Measurements from ENCODE around the gene LOXL4.
"Not testable (repeated sequence)": the region's sequence is repeated elsewhere in the genome, so short reads cannot be mapped to it uniquely, and the experiment has no call there.

Gene LOXL4

DNA sequence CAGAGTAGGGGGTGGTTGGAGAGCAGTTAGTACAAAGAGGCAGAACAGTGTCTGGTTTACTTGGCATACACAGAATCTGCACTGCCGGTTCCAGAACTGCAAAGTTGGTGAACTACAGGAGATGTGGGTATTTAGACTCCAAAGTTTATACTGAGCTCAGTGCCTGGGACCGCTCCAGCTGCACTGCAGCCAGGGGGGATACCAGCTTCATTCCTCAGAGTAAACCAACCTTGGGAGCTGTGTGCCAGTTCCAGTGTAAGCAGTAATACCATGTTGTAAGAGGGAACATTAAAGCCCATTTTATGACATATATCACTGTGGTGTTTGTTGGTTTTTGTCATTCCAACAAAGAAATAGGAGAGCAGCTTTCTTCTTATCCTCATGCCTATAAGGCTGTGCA is 23.4 kb downstream of the LOXL4 start:
- no peak for DNase-seq (ENCODE audit: low read depth, low spot score)

DNA sequence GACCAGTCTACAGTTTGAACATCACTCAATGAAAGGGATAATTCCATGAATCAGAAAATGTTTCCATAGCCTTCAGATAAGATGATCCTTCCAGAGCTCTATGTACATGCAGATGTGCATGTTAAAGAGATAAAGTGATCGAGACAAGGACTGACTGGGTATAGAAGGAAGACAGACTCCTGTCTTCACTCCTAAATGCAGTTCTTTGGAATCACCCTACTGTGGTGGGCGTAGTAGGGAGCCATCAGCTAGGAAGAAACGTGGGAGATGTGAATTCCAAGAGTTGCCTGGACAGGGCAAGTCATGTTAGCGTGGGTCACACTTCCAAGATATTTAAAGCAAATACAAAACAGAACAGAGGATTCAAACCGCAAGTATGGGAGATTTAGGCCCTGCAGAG is 23.9 kb downstream of the LOXL4 start:
- no peak for DNase-seq (ENCODE audit: low read depth, low spot score)

- no peak for DNase-seq (ENCODE audit: low read depth, low spot score)
Measured at GRCh38 chr10:98242823-98243222, 25.2 kb downstream of the LOXL4 start.

- no peak for DNase-seq (ENCODE audit: low read depth, low spot score)
Measured at GRCh38 chr10:98240524-98240923, 27.5 kb downstream of the LOXL4 start.

- no peak for DNase-seq (ENCODE audit: low read depth, low spot score)
Measured at GRCh38 chr10:98238391-98238790, 29.6 kb downstream of the LOXL4 start.

DNA sequence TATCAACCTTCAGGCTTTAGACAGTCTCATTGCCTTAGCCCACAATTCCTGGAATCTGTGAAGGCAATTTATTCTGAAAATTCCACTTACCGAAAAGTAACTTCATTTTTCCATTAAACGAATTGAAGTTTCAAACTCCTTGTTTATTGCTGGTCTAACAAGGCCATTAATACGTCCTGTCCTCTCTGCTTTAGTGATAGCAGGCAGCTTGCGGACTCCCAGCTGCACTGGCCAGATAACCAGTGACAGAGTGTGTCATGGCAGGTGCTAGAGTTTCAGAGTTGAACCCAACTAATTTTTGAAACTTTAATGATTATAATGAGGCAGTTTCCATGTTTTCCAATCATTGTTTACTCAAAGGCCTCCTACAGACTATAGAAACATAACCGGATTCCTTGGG is 31.1 kb downstream of the LOXL4 start:
- no peak for DNase-seq (ENCODE audit: low read depth, low spot score)

DNA sequence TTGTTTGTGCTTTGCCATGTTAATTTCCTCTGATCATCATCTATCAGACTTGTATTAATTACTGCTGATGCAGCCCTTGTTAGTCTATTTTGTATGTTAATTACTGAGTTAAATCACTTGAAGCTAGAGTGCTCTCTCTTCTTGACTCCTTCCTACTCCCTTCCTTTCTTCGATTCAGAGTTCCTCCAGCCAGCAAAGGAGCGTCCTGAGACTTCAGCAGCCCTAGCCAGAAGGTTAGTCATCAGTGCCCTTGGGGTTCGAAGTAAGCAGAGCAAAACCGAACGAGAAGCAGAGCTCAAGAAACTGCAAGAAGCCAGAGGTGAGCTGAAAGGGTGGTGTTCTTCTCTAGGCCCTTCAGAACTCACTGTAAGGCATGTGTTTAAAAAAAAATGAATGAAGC is 32.1 kb downstream of the LOXL4 start:
- no peak for DNase-seq (ENCODE audit: low read depth, low spot score)

DNA sequence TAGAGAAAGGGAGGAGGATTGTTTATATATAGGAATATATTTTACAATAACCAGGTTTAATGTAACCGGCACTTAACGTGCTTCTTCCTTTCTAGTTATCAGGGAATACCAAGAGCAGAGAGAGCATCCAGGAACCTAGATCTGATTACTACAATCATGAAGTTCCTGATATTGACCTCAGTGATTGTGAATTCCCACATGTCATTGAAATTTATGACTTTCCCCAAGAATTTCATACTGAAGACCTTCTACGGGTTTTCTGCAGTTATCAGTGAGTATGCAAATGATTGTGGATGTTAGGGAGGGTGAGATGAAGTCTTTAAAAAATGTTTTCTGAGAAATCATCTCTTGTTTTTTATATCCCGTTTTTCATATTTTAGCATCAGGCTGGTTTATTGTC is 36.6 kb downstream of the LOXL4 start:
- no peak for DNase-seq (ENCODE audit: low read depth, low spot score)

GRCh38 chr10:98228266-98228665 is 39.7 kb downstream of the LOXL4 start:
- DNase-seq (ENCODE audit: low read depth, low spot score): not testable (repeated sequence)

GRCh38 chr10:98227713-98228112 is 40.3 kb downstream of the LOXL4 start:
- not testable (repeated sequence) for DNase-seq (ENCODE audit: low read depth, low spot score)

- no peak for DNase-seq (ENCODE audit: low read depth, low spot score)
Measured at GRCh38 chr10:98226508-98227144, 41.4 kb downstream of the LOXL4 start.

GRCh38 chr10:98224996-98225395 is 43.0 kb downstream of the LOXL4 start:
- no peak for DNase-seq (ENCODE audit: low read depth, low spot score)

- DNase-seq (ENCODE audit: low read depth, low spot score): no peak
Measured at GRCh38 chr10:98224509-98224908, 43.5 kb downstream of the LOXL4 start.

DNA sequence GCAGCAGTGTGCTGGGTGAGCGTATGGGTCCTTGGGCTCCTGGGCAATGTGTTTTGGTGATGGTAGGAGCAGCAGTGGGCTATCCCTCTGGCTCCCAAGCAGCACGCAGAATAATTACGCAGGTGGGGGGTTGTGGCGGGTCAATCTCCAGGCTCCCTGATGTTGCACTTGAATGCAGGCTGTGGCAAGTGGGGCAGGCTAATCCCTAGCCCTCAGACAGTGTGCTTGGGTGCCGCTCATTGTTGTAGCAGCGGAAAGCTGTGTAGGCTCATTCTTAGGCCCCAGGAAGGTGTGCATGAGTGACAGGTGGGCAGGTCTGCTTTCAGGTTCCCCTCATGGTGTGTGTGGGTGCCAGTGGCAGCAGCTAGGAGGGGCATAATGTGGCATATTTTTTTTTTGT is 44.1 kb downstream of the LOXL4 start:
- DNase-seq (ENCODE audit: low read depth, low spot score): no peak

DNA sequence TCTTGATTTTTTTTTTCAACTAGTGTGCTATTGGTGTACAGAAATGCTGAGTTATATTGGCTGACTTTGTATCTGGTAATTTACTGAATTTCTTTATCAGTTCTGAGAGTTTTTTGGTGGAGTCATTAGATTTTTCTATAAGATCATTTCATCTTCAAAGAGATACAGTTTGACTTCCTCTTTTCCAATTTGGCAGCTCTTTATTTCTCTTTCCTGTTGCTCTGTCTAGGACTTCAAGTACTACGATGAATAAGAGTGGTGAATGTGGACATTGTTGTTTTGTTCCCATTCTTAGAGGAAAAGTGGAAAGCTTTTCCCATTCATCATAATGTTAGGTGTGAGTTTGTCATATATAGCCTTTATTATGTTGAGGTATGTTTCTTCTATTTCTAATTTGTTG is 50.2 kb downstream of the LOXL4 start:
- no peak for DNase-seq (ENCODE audit: low read depth, low spot score)

GRCh38 chr10:98215373-98215772 is 52.6 kb downstream of the LOXL4 start:
- no peak for DNase-seq (ENCODE audit: low read depth, low spot score)

DNA sequence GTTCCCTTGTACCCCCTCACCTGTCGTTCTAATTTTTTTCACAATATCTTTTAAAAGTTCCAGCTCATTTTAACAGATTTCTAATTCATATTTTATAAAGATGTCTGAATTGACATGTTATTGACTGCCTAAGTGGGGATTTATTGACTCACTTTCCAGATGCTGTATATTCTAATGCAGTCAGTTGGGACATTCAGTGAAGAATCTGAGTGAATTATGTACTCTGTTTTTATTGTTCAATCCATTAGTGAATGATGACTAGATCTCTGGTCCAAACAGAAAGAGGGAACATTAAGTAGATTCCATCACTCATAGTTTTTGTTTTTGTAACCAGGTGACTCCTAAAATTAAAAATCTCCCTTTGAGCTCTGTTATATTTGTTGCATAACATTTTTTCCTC is 54.3 kb downstream of the LOXL4 start:
- no peak for DNase-seq (ENCODE audit: low read depth, low spot score)

GRCh38 chr10:98212196-98212595 is 55.8 kb downstream of the LOXL4 start:
- no peak for DNase-seq (ENCODE audit: low read depth, low spot score)

DNA sequence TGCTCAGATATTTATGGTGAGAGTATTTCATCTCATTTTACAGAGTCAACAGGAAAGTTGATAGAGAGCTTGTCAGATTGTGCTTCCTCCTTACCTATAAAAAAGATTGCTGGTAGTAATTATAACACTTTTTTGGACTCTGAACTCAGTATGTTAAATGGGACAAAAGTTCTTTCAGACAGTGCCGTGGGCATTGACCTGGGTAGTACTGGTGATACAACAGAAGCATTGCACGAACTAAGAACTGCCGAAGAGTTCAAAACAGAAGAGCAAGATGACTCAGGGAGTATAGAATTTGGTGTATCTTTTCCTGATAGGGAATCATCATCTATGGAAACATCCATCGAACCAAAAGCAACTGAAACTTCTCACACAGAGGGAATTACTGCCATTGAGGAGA is 58.6 kb downstream of the LOXL4 start:
- no peak for DNase-seq (ENCODE audit: low read depth, low spot score)

DNA sequence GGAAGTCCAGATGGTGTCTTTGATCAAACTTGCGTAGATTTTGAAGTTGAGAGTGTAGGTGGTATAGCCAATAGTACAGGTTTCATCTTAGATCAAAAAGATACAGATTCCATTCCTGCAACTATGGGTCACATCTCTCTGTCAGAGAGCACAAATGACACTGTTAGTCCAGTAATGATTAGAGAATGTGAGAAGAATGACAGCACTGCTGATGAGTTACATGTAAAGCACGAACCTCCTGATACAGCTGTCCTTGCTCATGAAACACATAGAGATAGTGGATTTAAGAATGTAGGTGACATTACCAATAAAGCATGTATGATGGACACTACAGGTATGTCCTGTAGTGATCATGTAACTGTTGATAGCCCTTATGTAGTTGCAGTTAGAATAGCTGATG is 59.1 kb downstream of the LOXL4 start:
- DNase-seq (ENCODE audit: low read depth, low spot score): no peak

DNA sequence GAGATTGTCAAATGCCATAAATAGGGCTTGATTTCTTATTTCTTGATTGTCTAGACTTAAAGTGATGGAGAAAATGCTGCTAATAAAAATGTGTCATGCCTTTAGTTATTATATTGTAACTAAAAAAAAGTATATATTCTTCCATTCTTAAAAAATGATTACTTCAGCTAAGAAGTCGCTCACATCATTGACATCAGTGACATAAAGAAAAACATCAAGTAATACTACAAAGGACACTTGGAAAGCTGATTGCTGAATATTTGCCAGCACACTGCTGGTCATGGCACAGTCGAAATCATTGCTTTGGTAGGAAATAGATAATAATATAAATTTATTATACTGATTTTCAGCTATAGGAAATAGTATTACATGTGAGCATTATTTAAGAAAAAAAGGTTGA is 62.6 kb downstream of the LOXL4 start:
- DNase-seq (ENCODE audit: low read depth, low spot score): no peak

DNA sequence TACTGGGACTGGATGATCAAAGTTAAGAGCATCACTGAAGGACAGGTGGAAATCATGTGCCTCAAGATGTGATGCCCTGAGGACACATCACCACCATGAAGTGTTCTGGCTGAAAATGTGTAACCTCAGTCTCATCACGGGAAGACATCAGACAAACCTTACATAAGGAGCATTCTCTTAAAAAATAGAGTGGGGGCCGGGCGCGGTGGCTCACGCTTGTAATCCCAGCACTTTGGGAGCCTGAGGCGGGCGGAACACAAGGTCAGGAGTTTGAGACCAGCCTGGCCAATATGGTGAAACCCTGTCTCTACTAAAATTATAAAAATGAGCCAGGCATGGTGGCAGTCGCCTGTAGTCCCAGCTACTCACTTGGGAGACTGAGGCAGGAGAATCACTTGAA is 65.6 kb downstream of the LOXL4 start:
- DNase-seq (ENCODE audit: low read depth, low spot score): no peak

DNA sequence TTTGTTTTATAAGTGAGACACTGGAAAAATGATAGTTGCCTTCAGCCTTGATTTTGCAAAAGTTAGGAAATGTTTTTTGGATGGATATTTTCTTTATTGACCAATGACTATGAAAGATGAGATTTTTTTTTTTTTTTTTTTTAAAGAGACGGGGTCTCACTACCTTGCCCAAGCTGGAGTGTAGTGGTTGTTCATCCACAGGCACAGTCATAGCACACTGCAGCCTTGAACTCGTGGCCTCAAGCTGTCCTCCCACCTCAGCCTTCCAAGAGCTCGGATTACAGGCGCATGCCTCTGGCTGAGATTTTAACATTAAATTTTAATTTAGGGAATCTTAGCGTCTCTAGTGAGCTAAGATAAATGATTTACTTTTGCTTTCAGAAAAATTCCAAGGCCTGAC is 66.2 kb downstream of the LOXL4 start:
- no peak for DNase-seq (ENCODE audit: low read depth, low spot score)
